RPMI8226 (cell line): ENCODE measurements around the gene ANTKMT.
A peak's percentile ranks its signal among the peaks of the same experiment; 100 is the strongest.

Source experiments
- DNase-seq: peaks from one replicate; pipeline ENCODE4 v3.0.0-alpha.2; 2015

ANTKMT gene

DNA sequence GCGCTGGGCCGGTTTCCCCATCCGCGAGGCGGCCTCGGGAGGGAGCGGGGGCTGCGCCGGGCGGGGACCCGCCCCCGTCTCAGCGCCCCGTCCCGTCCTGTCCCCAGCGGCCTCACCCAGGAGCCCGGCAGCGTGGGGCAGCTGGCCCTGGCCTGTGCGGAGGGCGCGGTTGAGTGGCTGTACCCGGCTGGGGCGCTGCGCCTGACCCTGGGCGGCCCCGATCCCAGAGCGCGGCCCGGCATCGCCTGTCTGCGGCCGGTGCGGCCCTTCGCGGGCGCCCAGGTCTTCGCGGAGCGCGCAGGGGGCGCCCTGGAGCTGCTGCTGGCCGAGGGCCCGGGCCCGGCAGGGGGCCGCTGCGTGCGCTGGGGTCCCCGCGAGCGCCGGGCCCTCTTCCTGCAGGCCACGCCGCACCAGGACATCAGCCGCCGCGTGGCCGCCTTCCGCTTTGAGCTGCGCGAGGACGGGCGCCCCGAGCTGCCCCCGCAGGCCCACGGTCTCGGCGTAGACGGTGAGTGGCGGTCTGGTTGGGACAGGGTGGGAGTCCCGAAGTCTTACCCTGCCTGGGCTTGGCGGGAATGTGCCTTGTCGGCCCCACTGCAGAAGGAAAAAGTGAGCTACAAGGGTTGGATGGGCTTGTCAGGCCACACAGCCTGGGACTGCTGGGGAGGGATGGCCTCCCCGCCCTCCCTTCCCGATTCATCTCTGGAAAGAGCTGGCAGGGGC, 5.3 kb upstream of the ANTKMT start:
- DNase-seq = peak; percentile 69

DNA sequence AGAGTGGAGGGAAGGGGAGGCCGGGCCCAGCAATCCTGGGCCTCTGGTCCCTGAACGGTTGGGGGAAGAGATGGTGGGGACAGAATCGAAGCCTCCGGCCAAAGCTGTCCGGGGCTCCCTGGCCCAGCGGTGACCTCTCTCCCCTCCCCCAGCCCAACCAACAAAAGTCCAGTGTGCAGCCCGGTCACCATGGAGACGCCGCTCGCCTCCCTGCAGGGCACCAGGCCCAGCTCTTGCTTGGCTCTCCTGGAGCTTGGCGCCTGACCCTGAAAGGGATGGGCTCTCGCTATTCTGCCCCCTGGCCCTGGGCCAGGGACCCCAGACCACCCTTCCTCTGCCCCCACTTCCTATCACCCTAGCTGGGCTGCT, 4.8 kb upstream of the ANTKMT start:
- DNase-seq = no peak

DNA sequence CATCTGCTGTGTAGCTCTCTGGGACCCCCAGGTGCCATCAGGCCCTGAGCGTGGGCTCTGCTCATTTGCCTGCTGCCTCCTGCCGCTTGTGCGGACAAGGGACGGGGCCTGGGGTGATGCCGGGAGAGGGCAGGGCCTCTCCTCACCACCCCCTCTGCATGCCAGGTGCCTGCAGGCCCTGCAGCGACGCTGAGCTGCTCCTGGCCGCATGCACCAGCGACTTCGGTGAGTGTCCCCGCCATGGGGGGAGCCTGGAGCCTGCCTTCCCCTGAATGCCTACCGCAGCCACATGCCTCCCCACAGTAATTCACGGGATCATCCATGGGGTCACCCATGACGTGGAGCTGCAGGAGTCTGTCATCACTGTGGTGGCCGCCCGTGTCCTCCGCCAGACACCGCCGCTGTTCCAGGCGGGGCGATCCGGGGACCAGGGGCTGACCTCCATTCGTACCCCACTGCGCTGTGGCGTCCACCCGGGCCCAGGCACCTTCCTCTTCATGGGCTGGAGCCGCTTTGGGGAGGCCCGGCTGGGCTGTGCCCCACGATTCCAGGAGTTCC, 4.1 kb upstream of the ANTKMT start:
- no peak for DNase-seq

DNA sequence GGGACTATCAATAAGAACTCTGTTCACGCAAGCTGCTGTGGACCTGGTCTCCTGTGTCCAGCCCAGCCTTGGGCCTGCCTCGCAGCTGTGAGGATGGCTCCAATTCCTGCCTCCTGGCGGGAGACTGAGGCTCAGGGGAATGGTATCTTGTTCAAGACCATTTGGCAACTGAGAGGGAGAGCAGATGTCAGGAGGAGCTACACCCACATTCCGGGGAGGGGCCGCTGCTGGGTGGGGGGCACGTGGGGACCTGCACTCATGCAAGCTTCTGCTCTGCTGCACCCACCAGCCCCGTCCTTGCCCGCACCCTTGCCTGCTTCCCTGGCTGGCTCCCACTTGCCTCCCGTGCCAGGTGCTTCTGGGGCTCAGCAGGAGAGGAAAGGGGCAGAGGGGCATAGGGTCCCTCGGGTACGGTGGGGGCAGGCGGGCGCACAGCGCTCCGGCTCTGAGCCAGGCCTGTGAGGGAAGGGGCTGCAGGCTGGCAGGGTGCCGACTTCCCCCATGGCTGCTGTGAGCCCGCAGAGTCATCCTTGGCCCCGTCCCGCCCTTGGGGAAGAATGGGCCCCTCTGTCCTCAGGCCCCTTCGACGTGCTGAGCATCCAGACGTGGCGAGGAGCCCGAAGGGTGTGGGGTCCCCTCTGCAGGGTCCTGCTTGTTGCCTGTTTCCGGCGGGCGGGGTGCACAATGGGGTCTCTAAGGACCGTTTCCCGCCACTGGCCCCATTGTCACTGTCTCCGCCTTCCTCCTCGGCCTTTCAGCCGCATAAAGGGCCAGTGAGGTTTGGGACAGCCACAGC, 3.3 kb upstream of the ANTKMT start:
- DNase-seq = no peak

DNA sequence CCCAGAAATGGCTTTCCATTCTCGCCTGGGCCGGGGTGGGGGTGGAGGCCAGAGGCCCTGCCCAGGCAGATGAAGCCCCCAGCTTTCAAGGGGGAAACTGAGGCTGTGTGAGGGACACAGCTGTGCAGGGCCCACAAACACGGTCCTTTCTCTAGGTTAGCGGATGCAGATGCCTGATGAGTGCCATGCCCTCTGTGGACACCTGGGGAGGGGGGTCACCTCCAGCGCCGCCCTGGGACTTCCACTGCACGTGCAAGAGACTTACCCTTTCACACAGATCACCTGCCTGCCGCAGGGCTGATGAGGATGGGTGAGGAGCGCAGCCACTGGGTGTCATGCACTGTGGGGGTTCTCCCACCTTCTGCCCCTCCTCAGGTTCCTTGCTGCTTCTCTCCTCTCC, 2.6 kb upstream of the ANTKMT start:
- DNase-seq = no peak

DNA sequence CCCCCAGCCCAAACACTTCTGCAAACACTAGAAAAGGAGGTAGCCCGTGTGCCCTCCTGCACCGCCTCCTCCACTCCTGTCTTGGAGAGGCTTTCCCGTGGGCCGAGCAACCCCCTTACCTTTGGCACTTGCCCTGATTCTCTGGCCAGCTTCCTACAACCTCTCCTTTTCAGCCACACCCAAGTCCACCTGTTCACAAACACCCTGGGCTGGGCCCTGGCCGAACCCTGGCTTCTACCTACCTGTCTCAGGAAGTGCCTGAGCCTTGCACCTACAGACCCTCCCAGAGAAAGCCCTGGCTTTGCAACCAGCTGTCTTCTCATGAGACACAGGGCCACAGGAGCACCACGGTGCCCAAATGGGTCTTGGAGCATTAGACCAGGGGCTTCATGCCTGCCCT, 2.0 kb upstream of the ANTKMT start:
- DNase-seq = no peak

DNA sequence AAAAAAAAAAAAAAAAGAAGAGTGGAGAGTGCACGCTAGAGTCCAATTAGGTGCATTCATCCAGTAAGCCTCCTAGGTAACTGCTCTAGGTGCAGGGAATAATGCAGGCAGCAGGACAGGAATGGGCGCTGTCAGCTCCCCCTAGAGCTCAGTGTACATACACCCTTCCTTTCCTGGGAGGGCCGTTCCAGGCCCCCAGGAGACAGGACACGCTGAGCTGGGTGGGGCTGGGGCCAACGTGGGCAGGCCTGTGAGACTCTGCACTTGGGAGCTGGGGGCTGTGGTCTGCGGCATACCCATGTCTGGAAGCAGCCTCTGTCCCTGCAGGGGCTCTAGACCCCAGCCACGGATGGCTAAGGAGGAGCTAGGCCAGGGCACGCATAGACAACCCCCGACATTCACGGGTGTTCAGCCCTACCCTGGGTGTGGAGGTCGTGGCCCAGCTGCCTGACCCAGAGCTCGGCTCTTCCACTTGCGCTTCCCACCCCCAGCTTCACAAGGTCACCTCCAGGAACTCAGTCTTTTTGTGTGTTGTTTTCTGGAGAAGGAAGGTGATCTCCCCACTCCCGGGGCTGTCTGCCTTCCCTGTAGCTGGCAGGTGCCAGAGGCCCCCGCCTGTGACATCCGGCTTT, 1.0 kb upstream of the ANTKMT start:
- peak; percentile 60 for DNase-seq

DNA sequence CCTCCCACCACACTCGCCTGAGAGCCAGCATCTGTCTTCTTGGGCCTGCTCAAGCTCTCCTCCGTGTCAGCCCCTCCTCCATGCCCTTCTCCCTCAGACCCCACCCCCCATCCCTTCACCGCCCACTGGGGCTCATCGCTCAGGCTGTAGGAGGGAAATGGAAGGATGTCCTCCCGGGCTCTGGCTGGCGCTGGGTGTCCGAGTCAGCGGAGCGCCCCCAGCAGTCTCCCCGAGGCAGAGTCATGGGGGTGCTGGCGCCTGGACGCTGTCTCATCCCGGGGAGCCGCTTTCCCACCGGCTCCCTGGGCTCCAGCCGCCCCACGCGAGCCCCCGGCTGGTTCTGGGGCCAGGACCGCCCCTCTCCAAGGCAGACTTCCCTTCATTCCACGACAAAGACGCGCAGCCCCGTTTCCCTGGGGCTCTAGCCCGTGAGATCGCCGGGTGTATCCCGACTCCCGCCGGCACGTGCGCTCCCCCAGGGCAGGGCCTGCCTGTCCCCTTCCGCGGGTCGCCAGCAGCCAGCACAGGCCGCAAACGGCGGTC, 428 bp upstream of the ANTKMT start:
- DNase-seq = peak; percentile 89

DNA sequence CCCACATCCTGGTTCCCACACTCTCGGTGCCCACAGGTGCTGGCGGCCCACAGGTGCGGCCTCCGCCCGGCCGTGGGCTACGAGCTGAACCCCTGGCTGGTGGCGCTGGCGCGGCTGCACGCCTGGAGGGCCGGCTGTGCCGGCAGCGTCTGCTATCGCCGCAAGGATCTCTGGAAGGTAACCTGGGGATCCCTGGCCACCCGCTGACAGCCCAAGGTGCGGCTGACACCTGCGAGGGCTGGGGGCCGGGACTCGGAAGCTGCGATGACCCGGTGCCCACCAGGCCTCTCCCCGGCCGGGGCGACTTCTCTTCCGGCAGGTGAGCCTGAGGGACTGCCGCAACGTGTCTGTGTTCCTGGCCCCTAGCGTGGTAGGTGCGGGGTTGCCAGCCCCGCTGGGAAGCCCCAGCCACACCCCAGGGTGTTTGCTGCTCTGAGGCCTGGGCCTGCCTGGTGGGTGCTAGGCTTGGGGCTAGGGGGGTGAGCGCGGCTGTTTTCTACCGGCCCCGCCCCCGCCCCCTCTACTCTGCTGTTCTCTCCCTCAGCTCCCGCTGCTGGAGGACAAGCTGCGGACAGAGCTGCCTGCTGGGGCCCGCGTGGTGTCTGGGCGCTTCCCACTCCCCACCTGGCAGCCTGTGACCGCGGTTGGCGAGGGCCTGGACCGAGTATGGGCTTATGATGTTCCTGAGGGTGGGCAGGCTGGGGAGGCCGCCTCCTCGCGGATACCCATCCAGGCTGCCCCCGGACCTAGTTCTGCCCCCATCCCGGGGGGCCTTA, 1.0 kb downstream of the ANTKMT start:
- no peak for DNase-seq

DNA sequence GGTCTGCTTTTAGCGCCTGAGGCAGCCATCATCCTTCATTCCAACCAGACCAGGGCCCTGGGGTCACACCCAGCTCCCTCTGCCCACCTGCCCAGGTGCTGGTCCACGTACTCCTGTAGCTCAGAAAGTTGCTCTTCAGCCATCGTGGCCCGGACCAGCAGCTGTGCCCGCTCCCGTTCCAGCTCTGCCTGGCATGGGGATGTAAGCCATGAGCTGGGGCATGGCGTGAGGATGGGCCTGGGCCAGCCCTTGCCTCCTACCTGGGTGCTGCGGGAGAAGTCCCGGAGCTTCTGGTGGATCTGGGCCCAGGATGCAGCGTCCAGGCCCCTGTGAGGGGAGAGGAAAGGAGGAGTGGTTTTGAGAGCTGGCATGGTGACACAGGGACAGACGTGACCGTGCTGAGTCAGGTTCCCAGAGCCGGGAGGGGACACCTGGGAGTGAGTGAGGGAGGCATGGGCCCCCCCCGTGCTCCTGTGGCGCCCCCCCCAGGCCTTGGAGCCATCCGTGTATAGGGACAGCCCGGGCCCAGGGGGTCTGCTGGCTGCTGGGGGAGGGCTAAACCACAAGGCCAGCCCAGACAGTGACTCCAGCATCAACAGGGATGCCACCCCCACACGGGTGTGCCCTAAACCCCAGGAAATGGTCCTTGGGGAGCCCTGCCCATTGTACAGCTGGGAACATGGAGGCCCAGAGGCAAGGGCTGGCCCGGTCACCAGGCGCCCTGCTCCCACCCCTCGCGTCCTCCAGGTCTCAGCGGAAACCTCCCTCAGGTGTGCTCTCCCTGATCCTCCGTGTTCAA, 2.1 kb downstream of the ANTKMT start:
- no peak for DNase-seq

DNA sequence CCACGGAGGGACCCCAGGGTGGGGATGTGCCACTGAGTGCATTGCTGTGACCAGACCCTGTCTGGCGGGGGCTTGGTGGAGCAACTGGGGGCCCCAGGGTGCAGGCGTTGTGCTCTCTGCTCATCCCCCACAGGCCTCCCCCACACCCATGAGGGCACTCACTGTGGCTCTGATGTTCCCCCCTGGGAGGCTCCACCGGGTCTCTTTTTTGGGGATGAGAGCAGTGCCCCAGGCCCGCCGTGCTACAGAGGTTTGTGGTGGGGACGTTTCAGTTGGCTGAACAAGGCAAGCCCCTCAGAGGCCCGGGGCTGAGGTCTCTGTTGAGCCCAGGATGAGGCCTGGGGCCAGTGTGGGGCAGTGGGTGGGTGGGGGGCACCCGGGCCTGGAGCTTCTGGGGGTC, 2.7 kb downstream of the ANTKMT start:
- no peak for DNase-seq

DNA sequence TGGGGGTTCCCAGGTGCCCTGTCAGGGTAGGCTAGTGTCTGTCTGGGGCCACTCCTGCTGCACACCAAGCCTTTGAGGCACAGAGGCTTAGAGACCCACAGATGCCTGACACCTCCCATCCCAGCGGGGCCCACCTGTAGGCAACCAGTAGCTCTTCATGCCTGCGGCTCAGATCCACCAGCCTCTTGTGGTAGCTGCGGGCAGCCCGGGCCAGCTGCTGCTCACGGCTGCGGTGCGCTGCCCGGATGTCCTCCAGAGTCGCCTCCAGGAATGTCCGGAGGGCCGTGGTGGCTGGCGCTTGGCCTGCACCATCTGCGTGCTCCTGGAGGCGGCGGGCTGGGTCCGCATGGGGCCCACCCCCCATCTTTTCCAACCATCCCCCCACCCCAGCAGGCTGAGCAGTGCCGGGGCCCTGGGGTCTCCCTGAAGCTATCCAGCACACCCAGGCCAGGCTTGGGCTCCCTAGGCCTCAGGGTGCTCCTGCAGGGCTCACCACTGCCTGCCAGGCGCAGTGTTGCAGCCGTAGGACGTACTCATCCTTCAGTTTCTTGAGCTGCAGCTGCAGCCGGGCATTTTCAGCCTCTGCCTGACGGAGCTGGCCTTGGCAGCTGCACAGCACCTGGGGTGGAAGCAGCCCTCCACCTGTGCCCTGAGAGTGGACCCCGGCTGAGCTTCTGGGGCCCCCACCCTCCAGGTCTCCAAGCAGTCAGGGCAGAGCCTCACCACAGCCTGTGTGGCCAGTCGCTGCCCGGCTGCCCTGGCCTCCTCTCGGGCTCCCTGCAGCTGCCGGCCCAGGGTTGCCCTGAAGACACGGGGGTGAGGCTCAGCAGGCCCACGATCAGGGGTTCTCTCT, 3.5 kb downstream of the ANTKMT start:
- DNase-seq = no peak

DNA sequence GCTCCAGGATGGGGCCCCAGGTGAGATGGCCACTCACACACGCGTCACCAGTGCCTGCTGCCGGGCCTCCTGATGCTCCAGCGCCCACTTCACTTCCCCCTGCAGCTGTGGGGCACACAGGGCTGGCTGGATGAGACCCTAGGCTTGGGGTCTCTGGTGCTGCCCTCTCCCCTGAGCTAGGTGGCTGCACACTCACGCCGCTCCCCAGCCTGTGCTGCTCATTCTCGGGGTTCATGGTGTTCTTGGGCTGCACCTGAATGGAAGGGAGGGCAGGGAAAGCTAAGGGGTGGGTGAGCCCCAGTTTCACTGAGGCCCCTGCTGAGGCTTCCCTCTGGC, 4.1 kb downstream of the ANTKMT start:
- no peak for DNase-seq

DNA sequence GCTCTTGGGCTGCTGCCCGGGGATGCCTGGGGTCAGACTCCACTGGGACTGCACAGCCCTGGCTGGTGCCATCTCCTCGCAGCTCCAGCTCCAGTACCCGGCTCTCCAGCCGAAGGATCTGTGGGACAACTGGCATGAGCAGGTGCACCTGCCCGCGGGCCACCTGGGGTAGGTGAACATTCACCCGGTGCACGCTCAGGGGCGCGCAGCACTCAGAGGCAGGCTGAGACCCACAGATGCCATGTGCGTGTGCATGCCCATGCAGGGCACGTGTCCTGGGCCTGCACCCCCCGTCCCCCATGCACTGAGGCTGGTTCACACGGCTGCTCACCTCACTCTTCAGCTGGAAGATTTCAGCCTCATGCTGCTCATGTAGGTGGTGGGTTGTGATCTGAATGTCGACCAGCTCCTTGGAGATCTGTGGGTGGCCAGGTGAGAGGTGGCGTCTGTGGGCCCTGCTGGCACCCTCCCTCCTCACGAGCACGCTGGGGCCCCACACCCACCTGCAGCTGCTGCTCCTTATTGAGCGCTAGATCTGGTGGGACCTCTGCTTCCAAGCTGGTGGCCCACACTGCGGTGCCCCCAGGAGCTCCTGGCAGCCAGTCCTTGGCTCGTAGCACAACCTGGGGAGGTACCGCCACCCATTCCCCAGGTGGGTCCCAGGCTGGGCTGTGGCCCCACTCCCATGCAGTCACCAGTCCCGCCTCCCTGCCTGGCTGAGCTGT, 4.7 kb downstream of the ANTKMT start:
- DNase-seq = no peak

DNA sequence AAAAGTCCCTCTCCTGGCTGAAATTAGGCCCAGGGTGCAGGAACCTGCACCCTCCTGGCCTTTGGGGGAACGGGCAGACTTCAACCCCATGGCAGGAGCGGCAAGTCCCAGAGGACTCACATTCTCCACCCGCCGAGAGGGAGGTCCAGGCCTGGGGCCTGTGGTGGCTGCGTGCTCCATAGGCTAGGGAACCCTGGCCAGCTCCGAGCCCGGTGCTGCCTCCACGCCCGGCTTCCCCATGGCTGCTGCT, 5.2 kb downstream of the ANTKMT start:
- DNase-seq = no peak

DNA sequence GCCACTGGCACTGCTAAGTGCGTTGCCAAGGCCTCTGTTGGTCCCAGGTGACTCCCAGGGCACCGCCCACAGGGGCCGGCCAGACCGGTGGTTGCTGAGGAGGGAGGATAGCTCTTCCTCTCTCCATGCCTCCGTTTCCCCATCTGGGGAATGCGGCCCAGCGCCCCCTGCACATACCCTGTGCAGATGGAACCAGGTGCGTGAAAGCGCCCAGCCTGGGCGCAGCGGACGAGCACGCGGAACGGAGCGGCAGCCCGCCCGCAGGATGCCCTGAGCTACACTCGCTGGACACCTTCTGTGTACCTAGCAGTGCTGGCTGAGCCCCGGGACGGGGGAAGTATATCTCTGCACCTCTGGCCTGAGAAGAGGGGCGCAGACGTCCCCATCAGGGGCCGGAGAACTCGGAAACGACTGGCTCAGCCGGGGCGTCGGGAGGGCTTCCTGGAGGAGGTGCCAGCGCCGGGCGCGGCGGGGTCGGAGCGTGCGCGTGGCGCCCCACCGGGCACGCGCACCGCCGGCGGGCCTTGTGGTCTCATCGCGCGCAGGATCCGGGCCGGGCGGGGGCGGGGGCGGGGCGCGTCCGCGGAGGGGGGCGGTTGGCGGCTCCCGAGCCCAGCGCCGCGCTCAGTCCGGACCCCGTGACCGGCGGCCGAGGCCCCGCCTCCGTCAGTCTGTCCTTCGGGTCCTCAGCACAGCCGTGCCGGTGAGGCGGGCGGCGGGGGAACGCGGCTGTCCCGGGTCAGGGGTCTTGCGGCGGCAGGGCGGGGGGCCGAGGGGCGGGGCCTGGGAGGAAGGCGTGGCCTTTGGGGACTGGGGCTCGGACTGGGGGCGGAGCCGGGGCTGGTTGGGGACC, 5.7 kb downstream of the ANTKMT start, which contains the start of the genes CCDC78 and HAGHL:
Gene CCDC78 (minus strand): TSS at position 6 of the 853 bp plus-strand sequence. CDS start 76 bp downstream, outside the sequence.
Gene HAGHL (plus strand): TSS at position 669 of the 853 bp plus-strand sequence. CDS start 404 bp downstream, outside the sequence.
- peak; percentile 83 for DNase-seq

DNA sequence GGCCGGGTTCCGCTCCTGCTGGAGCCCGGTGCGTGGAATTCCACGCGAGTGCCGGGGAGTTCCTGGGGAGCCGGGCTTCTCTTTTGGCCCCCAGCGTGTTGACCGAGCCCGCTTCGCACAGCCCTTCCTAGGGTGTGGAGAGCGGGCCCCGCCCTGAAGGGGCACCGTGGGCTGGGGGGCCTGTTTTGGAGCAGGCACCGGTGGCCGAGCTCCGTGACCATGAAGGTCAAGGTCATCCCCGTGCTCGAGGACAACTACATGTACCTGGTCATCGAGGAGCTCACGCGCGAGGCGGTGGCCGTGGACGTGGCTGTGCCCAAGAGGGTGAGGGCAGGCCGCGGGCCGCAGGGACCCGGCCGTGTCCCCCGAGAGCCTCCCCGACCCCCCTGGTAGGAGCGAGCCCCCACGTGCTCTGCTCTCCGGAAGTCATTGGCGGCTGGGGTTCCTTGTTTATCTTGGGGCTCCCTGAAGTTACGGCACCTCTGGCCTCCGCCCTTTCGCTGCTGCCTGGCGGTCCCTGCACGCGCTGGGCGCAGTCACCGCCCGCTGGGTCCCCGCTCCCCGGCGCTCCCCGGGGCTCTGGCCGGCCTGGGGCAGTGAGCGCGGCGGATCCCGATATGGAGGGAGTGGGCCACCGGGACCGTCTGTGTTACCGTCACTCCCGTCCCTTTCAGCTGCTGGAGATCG, 6.5 kb downstream of the ANTKMT start:
- DNase-seq = peak; percentile 62

DNA sequence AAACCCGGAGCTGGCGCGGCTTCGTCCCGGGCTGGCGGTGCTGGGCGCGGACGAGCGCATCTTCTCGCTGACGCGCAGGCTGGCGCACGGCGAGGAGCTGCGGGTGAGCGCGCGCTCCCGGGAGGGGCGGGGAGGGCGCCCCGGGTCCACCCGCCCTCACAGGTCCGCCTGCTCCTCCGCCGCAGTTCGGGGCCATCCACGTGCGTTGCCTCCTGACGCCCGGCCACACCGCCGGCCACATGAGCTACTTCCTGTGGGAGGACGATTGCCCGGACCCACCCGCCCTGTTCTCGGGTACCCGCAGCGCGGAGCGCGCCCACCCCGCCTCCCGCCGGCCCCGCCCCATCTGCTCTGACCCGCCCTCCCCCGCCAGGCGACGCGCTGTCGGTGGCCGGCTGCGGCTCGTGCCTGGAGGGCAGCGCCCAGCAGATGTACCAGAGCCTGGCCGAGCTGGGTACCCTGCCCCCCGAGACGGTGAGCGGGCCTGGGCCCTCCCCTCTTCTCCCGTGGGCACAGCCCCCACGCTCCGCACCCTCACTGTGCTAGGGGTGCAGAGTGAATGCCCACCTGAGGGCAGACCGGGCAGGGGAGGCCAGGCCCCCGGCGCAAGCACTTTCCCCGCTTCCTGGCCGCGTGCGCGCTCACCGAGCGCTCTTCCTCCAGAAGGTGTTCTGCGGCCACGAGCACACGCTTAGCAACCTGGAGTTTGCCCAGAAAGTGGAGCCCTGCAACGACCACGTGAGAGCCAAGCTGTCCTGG, 7.4 kb downstream of the ANTKMT start:
- DNase-seq = peak; percentile 97
